ENCODE results near the gene POLR2L. TPM values are rescaled to one million over a fixed set of nuclear protein-coding genes. Genes with fewer than 3 reads are reported as not detected.
A peak's percentile ranks its signal among the peaks of the same experiment; 100 is the strongest.

The POLR2L gene
- total and polyA plus RNA-seq, 4 donors = 34.7 to 160 (median 124) TPM

DNA sequence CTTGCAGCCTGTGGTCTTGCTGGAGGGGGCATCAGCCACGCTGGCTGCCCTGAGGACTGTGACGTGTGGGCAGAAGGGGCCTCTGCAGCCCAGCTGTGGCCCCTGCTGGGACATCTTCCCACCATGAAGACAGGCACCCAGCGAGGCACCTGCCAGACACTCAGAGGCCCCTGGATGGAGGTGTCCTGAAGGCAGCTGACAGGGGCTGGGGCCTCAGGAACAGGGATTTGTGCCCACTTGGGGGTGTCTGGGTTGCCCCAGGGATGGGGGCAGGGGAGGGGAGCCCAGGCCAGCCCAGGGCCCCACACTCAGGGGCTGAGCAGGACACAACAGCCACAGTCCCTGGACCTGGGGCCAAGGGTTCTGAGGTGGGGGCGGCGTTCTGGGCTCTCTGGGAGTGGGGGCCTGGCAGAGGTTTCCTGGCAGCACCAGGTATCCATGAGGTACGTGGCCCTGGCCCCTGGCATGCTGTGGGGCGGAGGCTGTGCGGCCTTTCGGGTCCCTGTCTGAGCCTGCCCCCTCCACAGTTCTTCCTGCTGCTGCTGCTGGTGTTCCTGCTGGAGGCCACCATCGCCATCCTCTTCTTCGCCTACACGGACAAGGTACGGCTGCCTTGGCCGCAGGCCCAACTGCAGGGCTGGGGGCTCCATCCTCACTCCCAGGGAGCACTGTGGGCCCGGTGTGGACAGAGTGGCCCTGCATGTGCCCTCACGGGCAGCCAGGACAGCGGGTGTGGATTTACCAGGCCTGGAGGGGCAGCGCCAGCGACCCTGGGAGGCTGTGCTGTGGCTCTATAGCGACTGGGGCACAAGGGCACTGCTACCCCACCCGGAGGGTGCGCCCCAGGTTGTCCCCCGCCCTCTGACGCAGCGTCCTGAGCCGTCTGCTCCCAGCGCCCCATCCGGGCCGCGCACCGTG, 21.8 kb upstream of the POLR2L start:
- H3K4me1 ChIP-seq (ENCODE audit: control insufficient read depth, insufficient read depth, low read length) = peaks cover 37% of the 10 kb centered on the region
- peaks cover 80% of the 10 kb centered on the region for H3K36me3 ChIP-seq (ENCODE audit: control insufficient read depth, insufficient read depth, low read length)
- H3K27ac ChIP-seq (ENCODE audit: low read depth, low read length) = no peak overlapping the region
- 83% methylated on average over 22 of the region's 31 CpGs for WGBS (ENCODE audit: insufficient coverage)
- no peaks in the 10 kb centered on the region for H3K9me3 ChIP-seq (ENCODE audit: control insufficient read depth, insufficient read depth, low read length)
- no peak overlapping the region for H3K4me3 ChIP-seq (ENCODE audit: low read depth, low read length)
- no peaks in the 10 kb centered on the region for H3K27me3 ChIP-seq (ENCODE audit: control insufficient read depth, insufficient read depth, low read length)
- DNase-seq (ENCODE audit: low read depth in 4 of 6, low spot score in 6 of 6) = no peak

GRCh38 chr11:863023-863909, 20.9 kb upstream of the POLR2L start:
- Histone ChIP-seq H3K4me1 (ENCODE audit: control insufficient read depth, insufficient read depth, low read length) (peaks cover 46% of the 10 kb centered on the region), H3K36me3 (ENCODE audit: control insufficient read depth, insufficient read depth, low read length) (peaks cover 80% of the 10 kb centered on the region), H3K4me3 (ENCODE audit: low read depth, low read length) (no peak overlapping the region), H3K27me3 (ENCODE audit: control insufficient read depth, insufficient read depth, low read length) (no peaks in the 10 kb centered on the region), H3K9me3 (ENCODE audit: control insufficient read depth, insufficient read depth, low read length) (no peaks in the 10 kb centered on the region), H3K27ac (ENCODE audit: low read depth, low read length) (no peak overlapping the region)
- WGBS (ENCODE audit: insufficient coverage) = 37% methylated on average over 20 of the region's 24 CpGs
- DNase-seq (ENCODE audit: low read depth in 4 of 6, low spot score in 6 of 6) = peak in 2 of 6 donors; percentile 50 to 77

- DNase-seq (ENCODE audit: low read depth in 4 of 6, low spot score in 6 of 6) = no peak
- H3K27ac ChIP-seq (ENCODE audit: low read depth, low read length) = no peak overlapping the region
- H3K9me3 ChIP-seq (ENCODE audit: control insufficient read depth, insufficient read depth, low read length) = no peaks in the 10 kb centered on the region
- no peaks in the 10 kb centered on the region for H3K27me3 ChIP-seq (ENCODE audit: control insufficient read depth, insufficient read depth, low read length)
- WGBS (ENCODE audit: insufficient coverage) = 38% methylated on average over 12 of the region's 12 CpGs
- peaks cover 46% of the 10 kb centered on the region for H3K4me1 ChIP-seq (ENCODE audit: control insufficient read depth, insufficient read depth, low read length)
- H3K4me3 ChIP-seq (ENCODE audit: low read depth, low read length) = no peak overlapping the region
- H3K36me3 ChIP-seq (ENCODE audit: control insufficient read depth, insufficient read depth, low read length) = peaks cover 80% of the 10 kb centered on the region
These were observed 20.3 kb upstream of the POLR2L start for GRCh38 chr11:862696-863022.

DNA sequence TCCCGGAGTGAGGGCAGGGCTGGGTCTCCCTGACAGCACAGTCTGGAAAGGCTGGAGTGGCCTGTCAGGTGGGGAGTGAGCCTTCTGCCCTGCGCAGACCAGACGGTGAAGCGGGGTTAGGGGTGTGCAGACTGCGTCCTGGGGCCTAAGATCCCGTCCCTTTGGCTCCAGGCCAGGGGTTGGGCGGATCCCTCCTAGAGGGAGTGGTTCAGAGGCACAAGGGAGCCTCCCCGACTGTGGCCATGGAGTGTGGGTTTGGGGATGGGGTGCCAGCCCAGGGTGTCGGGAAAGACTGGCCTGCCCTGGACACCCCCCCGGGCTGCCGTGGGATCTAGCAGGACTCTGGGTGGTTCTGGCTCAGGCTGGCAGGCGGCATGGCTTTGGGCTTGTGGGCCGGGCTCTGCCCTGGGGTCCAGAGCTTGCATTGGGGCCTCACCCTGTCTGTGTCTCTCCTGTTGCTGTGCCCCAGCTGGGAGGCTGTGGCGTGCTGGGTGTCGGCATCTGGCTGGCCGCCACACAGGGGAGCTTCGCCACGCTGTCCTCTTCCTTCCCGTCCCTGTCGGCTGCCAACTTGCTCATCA, 19.8 kb upstream of the POLR2L start:
- Histone ChIP-seq H3K27me3 (ENCODE audit: control insufficient read depth, insufficient read depth, low read length) (no peaks in the 10 kb centered on the region), H3K9me3 (ENCODE audit: control insufficient read depth, insufficient read depth, low read length) (no peaks in the 10 kb centered on the region), H3K4me3 (ENCODE audit: low read depth, low read length) (no peak overlapping the region), H3K27ac (ENCODE audit: low read depth, low read length) (no peak overlapping the region), H3K36me3 (ENCODE audit: control insufficient read depth, insufficient read depth, low read length) (peaks cover 76% of the 10 kb centered on the region), H3K4me1 (ENCODE audit: control insufficient read depth, insufficient read depth, low read length) (peaks cover 46% of the 10 kb centered on the region)
- whole genome bisulfite sequencing (ENCODE audit: insufficient coverage) = 35% methylated on average over 19 of the region's 20 CpGs
- DNase-seq (ENCODE audit: low read depth in 4 of 6, low spot score in 6 of 6) = peak in 1 of 6 donors; percentile 46

DNA sequence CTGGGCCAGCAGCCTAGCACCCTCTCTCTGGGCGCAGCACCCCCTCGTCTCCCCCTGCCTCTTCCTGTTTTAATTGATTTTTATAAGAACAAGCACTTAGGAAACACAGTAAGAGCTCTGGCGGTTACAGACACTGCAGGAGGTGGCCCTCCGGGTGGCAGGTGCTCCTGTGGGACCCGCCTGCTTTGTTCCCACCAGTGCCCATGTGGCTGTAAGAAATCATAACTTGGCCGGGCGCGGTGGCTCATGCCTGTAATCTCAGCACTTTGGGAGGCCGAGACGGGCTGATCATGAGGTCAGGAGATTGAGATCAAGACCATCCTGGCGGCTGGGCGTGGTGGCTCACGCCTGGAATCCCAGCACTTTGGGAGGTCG, 18.8 kb upstream of the POLR2L start:
- peaks cover 57% of the 10 kb centered on the region for H3K4me1 ChIP-seq (ENCODE audit: control insufficient read depth, insufficient read depth, low read length)
- no peaks in the 10 kb centered on the region for H3K9me3 ChIP-seq (ENCODE audit: control insufficient read depth, insufficient read depth, low read length)
- H3K27ac ChIP-seq (ENCODE audit: low read depth, low read length) = no peak overlapping the region
- no peaks in the 10 kb centered on the region for H3K27me3 ChIP-seq (ENCODE audit: control insufficient read depth, insufficient read depth, low read length)
- peaks cover 74% of the 10 kb centered on the region for H3K36me3 ChIP-seq (ENCODE audit: control insufficient read depth, insufficient read depth, low read length)
- 89% methylated on average over 12 of the region's 14 CpGs for WGBS (ENCODE audit: insufficient coverage)
- H3K4me3 ChIP-seq (ENCODE audit: low read depth, low read length) = no peak overlapping the region
- DNase-seq (ENCODE audit: low read depth in 4 of 6, low spot score in 6 of 6) = no peak

DNA sequence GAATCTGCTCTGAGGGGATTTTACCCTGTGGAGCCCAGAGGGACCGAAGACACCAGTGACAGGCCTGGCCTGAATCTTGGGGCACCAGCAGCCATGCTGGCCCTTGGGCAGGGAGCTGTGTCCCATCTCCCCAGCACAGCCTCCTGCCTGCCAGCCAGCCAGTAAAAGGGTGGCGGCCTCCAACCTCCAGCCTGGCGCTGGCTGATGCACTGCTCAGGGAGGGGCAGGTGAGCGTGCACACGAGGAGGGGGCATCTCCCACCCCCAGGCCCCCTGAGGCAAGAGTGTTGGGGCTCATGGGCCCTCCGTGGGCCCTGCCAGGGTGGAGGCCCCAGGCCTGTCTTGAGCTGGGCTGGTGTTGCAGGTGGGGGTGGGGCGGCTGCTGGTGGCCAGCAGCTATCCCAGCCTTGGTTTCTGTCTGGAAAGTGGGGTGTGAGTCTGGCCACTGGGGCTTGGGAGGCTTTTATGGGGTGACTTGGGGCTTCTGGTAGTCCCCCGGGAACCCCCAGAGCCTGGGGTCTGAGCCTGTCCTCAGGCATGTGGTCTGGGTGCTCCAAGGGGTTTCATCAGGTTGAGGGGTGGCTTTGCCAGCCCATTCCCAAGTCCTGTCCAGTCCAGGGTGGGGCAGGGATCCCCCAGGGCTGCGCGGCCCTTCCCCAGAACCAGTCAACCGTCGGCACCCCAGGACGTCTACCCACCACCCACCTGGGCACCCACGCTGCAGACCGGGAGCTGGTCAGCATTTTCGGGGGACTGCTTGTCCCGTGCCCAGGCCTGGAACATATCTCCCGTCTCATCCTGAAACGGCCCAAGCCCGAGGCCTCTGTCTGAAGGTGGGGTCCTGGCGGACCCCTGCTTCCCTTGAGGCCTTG, 18.1 kb upstream of the POLR2L start:
- H3K4me1 ChIP-seq (ENCODE audit: control insufficient read depth, insufficient read depth, low read length) = peaks cover 63% of the 10 kb centered on the region
- 82% methylated on average over 20 of the region's 21 CpGs for WGBS (ENCODE audit: insufficient coverage)

DNA sequence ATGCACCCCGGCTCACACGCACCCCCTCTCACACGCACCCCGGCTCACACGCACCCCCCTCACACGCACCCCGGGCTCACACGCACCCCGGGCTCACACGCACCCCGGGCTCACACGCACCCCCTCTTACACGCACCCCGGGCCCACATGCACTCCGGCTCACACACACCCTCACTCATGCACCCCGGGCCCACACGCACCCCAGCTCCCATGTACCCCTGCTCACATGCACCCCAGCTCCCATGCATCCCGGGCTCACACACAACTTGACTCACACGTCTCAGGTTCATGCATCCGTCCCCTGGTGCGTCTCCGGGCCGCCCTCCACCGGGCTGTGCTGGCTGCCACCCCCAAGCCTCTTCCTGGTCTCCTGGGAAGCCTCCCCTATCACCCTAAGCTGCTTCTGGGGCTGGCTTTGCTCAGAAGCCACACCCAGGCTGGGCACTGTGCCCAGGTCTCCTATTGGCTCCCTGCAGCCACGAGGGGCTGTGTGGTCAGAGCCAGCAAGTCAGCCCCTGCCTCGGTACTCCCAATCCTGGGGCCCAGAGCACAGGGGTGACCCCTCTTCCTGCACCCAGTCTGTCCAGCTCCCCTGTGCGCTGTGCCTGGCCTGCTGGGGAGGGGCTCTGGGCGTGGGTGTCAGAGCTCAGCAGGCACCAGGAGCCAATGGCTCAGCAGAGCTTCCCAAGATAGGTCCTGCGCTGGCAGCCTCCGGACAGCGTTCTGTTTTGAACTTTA, 17.2 kb upstream of the POLR2L start:
- Histone ChIP-seq H3K36me3 (ENCODE audit: control insufficient read depth, insufficient read depth, low read length) (peaks cover 72% of the 10 kb centered on the region), H3K27ac (ENCODE audit: low read depth, low read length) (peak overlapping the region; percentile 79), H3K4me1 (ENCODE audit: control insufficient read depth, insufficient read depth, low read length) (peaks cover 72% of the 10 kb centered on the region), H3K4me3 (ENCODE audit: low read depth, low read length) (peak overlapping the region; percentile 37), H3K27me3 (ENCODE audit: control insufficient read depth, insufficient read depth, low read length) (no peaks in the 10 kb centered on the region), H3K9me3 (ENCODE audit: control insufficient read depth, insufficient read depth, low read length) (no peaks in the 10 kb centered on the region)
- DNase-seq (ENCODE audit: low read depth in 4 of 6, low spot score in 6 of 6) = peak in 4 of 6 donors; percentile 61 to 96 (median 74)
- WGBS (ENCODE audit: insufficient coverage) = 44% methylated on average over 19 of the region's 31 CpGs

More for the DNA sequence above, 18.1 kb upstream of the POLR2L start:
- Histone ChIP-seq H3K27ac (ENCODE audit: low read depth, low read length) (peak overlapping the region; percentile 79), H3K4me3 (ENCODE audit: low read depth, low read length) (no peak overlapping the region), H3K27me3 (ENCODE audit: control insufficient read depth, insufficient read depth, low read length) (no peaks in the 10 kb centered on the region), H3K9me3 (ENCODE audit: control insufficient read depth, insufficient read depth, low read length) (no peaks in the 10 kb centered on the region), H3K36me3 (ENCODE audit: control insufficient read depth, insufficient read depth, low read length) (peaks cover 73% of the 10 kb centered on the region)
- DNase-seq (ENCODE audit: low read depth in 4 of 6, low spot score in 6 of 6) = no peak

- DNase-seq (ENCODE audit: low read depth in 4 of 6, low spot score in 6 of 6) = no peak
- H3K27ac ChIP-seq (ENCODE audit: low read depth, low read length) = no peak overlapping the region
- peaks cover 72% of the 10 kb centered on the region for H3K36me3 ChIP-seq (ENCODE audit: control insufficient read depth, insufficient read depth, low read length)
- peaks cover 79% of the 10 kb centered on the region for H3K4me1 ChIP-seq (ENCODE audit: control insufficient read depth, insufficient read depth, low read length)
- H3K4me3 ChIP-seq (ENCODE audit: low read depth, low read length) = no peak overlapping the region
- H3K27me3 ChIP-seq (ENCODE audit: control insufficient read depth, insufficient read depth, low read length) = no peaks in the 10 kb centered on the region
- H3K9me3 ChIP-seq (ENCODE audit: control insufficient read depth, insufficient read depth, low read length) = no peaks in the 10 kb centered on the region
- 92% methylated on average over 29 of the region's 37 CpGs for WGBS (ENCODE audit: insufficient coverage)
These were observed 16.5 kb upstream of the POLR2L start for GRCh38 chr11:858762-859339.

All from spinal cord (tissue), 10 donors.